ENCODE measurements around the gene OPN1SW.
A peak's percentile ranks its signal among the peaks of the same experiment; 100 is the strongest.

The OPN1SW gene

GRCh38 chr7:128788446-128789412 is 13.1 kb upstream of the OPN1SW start:
- DNase-seq (ENCODE audit: insufficient read length, low spot score) = no peak
- no peak for TF ChIP-seq POLR2A (IDR thresholded peaks at IDR 0.05; ENCODE audit: low read depth, low read length)
- FAIRE-seq = no peak

DNA sequence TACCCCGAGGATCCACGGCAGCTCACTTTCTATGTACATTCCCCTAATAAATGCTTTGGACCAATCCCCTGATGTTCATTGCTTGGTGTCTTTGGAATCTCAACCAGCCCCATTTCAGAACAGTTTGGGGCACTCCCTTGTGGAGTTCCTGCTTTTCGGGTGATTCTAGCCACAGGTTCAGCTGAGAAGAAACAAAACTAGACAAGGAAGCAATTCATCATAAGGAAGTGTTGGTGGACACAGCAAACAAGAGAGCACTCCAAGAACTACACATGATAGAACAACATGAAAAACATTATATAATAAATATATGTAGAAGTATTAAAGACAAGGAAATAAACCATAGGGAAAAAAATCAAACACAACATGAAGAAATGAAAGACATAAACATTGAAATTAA is 10.1 kb upstream of the OPN1SW start:
- DNase-seq (ENCODE audit: insufficient read length, low spot score) = no peak
- FAIRE-seq = no peak
- TF ChIP-seq POLR2A (IDR thresholded peaks at IDR 0.05; ENCODE audit: low read depth, low read length) = no peak

GRCh38 chr7:128783143-128783861 is 7.7 kb upstream of the OPN1SW start:
- FAIRE-seq (no peak), DNase-seq (ENCODE audit: insufficient read length, low spot score) (peak; percentile 79)
- TF ChIP-seq POLR2A (IDR thresholded peaks at IDR 0.05; ENCODE audit: low read depth, low read length) = no peak

DNA sequence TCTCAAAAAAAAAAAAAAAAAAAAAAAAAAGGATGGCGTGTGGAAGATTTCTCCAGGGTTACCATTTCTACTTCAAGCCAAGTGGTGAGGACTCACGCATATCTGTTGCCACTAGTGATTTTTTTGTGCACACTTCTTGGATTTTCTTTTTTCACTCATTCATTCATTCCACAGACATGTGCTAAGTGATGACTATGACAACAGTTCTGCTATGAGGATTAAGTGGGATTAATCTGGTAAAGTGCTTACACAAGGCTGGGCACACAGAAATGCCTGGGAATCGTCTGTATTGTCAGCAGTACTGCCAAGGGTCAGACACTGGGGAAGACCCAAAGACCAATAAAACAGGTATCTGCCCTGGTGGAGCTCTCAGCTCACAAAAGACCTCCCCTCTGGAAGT is 6.3 kb upstream of the OPN1SW start:
- TF ChIP-seq POLR2A (IDR thresholded peaks at IDR 0.05; ENCODE audit: low read depth, low read length) = no peak
- DNase-seq (ENCODE audit: insufficient read length, low spot score) = no peak
- no peak for FAIRE-seq

DNA sequence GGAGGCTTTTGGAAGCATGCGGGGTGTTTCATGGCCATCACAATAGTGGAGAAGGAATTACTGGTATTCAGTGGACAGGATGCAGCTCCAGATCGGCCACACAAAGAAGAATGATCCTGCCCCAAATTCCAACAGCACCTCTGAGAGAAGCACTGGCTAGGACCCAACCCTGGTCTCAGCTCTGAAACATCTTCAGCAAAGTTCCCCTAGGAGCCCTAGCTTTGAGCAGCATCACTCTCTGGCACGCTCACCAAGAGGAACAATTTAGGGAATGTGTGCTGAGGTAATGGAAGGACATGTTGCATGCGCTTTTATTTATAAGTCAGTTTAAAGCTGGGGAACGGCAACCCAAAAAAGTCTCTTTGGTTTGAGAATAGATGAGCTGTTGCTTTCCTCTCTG is 5.5 kb upstream of the OPN1SW start:
- DNase-seq (ENCODE audit: insufficient read length, low spot score) = no peak
- FAIRE-seq = no peak
- TF ChIP-seq POLR2A (IDR thresholded peaks at IDR 0.05; ENCODE audit: low read depth, low read length) = no peak

- DNase-seq (ENCODE audit: insufficient read length, low spot score) (no peak), FAIRE-seq (no peak)
- TF ChIP-seq POLR2A (IDR thresholded peaks at IDR 0.05; ENCODE audit: low read depth, low read length) = no peak
Measured at GRCh38 chr7:128778946-128779345, 3.4 kb upstream of the OPN1SW start.

GRCh38 chr7:128777156-128778123 is 1.8 kb upstream of the OPN1SW start:
- no peak for FAIRE-seq
- TF ChIP-seq POLR2A (IDR thresholded peaks at IDR 0.05; ENCODE audit: low read depth, low read length) = no peak
- DNase-seq (ENCODE audit: insufficient read length, low spot score) = no peak

- TF ChIP-seq POLR2A (IDR thresholded peaks at IDR 0.05; ENCODE audit: low read depth, low read length) = no peak
- no peak for FAIRE-seq
Measured at GRCh38 chr7:128774921-128775320, 673 bp downstream of the OPN1SW start.

DNA sequence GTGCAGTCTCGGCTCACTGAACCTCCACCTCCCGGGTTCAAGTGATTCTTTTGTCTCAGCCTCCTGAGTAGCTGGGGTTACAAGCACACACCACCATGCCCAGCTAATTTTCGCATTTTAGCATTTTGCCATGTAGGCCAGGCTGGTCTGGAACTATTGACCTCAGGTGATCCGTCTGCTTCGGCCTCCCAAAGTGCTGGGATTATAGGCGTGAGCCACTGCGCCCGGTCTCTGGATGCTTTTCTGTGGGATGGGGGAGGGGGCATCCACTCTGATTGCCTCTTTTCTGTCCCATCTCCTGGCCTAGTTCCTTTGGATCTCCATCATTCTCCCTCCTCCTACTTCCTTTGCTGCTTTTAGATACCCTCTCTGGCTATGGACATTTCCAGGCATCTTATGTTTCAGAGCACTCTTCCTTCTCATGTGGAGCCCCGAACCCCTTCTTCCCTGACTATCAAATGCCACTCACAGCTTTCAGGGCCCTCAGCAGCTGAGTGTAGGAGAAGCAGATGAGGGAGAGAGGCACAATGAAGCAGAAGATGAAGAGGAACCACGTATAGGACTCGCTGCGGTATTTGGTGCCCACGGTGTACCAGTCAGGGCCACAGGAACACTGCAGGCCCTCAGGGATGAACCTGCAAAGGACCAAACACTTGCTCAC is 1.4 kb downstream of the OPN1SW start:
- no peak for TF ChIP-seq POLR2A (IDR thresholded peaks at IDR 0.05; ENCODE audit: low read depth, low read length)
- no peak for FAIRE-seq
- DNase-seq (ENCODE audit: insufficient read length, low spot score) = no peak

More at GRCh38 chr7:128774921-128775320, 673 bp downstream of the OPN1SW start:
- DNase-seq (ENCODE audit: insufficient read length, low spot score) = no peak

GRCh38 chr7:128773604-128774003 is 2.0 kb downstream of the OPN1SW start:
- no peak for FAIRE-seq
- no peak for DNase-seq (ENCODE audit: insufficient read length, low spot score)
- no peak for TF ChIP-seq POLR2A (IDR thresholded peaks at IDR 0.05; ENCODE audit: low read depth, low read length)

GRCh38 chr7:128770233-128770632 is 5.4 kb downstream of the OPN1SW start:
- FAIRE-seq (no peak), DNase-seq (ENCODE audit: insufficient read length, low spot score) (no peak)
- no peak for TF ChIP-seq POLR2A (IDR thresholded peaks at IDR 0.05; ENCODE audit: low read depth, low read length)

DNA sequence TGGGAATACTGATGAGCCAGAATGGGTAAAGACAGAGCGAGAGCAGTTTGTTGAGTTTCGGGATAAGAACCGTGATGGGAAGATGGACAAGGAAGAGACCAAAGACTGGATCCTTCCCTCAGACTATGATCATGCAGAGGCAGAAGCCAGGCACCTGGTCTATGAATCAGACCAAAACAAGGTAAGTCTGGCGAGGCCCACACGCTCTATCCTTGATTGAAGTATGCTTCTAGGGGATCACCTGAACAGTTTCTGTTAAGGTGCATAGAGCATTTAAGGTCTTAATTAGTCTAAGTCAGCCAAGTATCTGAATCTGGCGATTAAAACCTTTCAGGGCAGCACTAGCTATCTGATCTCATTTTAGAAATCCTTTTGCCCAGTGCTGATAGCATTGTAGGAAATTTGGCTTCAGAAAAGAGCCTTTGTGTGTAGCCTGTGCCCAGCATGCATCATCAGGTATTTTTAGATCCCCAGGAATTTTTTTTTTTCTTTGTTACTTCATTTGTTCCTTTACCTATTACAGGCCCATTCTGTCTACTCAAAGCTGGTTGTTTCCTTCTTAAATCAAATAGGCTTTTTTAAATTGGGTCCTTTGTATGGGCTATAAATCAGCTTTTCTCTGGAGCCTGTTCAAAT is 8.0 kb downstream of the OPN1SW start:
- FAIRE-seq (no peak), DNase-seq (ENCODE audit: insufficient read length, low spot score) (no peak)
- no peak for TF ChIP-seq POLR2A (IDR thresholded peaks at IDR 0.05; ENCODE audit: low read depth, low read length)

DNA sequence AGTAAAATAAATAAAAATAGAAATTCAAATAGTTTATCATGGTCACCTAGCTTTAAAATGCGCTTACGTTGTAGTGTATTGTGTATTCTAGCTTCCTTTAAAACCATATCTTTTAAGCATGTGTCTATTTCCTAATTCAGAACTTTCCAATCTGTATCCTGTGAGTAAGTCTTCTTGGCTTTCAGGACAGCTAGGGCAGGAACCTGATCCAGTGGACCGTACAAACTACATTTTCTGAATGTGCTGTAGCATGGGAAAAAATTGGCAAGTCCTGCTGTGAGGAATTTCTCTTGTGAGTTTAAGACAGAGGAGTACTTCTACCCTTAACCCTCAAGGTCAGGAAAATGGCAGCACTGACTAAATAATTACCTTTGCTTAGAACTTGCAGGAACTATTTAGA is 12.1 kb downstream of the OPN1SW start:
- no peak for TF ChIP-seq POLR2A (IDR thresholded peaks at IDR 0.05; ENCODE audit: low read depth, low read length)
- FAIRE-seq (no peak), DNase-seq (ENCODE audit: insufficient read length, low spot score) (no peak)

Data from H54 (cell line).